HepG2 (cell line): ENCODE measurements around the gene RPL35. TPM values are rescaled to one million over a fixed set of nuclear protein-coding genes. Genes with fewer than 3 reads are reported as not detected.

Experiments used
- AHR ChIP-seq: IDR thresholded peaks from 2 replicates; pipeline ENCODE4 v1.6.1; 2018; ENCODE audit warnings: missing genetic modification reagents, missing compliant biosample characterization
- POGZ ChIP-seq: sonication (generic); formaldehyde crosslinking; IDR thresholded peaks from 2 replicates; pipeline ENCODE4 v1.4.0; 2020; ENCODE audit warnings: mild to moderate bottlenecking, missing genetic modification reagents
- ZNF230 ChIP-seq: sonication (generic); formaldehyde crosslinking; IDR thresholded peaks from 2 replicates; pipeline ENCODE4 v1.4.0; 2020; ENCODE audit warnings: mild to moderate bottlenecking, missing genetic modification reagents
- ZNF547 ChIP-seq: sonication (generic); formaldehyde crosslinking; IDR thresholded peaks from 2 replicates; pipeline ENCODE4 v1.5.1; 2020; ENCODE audit warnings: mild to moderate bottlenecking, missing genetic modification reagents
- polyA plus RNA-seq, 8 experiments: library from polyadenylated mRNA; depleted of rRNA in 3 of 8; stranded (reverse) in 7 of 8; unstranded in 1 of 8; fragments of >200 nt; fragmentation: Illumina TruSeq in 4 of 8; extraction: Trizol in 4 of 8; gene quantifications; 2 replicates each; pipeline versions ENCODE4 v1.2.1 to v1.2.3, GENCODE V29; 2011 to 2016; ENCODE audit warnings: low read depth in 4 of 8, missing spikeins in 1 of 8, mixed read lengths in 1 of 8; ENCODE audit not compliant: insufficient read depth in 1 of 8
- total RNA-seq, 5 experiments: library from RNA; depleted of rRNA; stranded (reverse); fragments of >200 nt; fragmentation: Illumina TruSeq; extraction: Trizol; gene quantifications; 2 replicates each; pipeline ENCODE4 v1.2.3, GENCODE V29; 2016; ENCODE audit warnings: low read depth in 1 of 5
- TF ChIP-seq, protein P1 (sequence below): sonication (generic); formaldehyde crosslinking; IDR thresholded peaks from 2 replicates; pipeline ENCODE4 v1.4.0; 2020; ENCODE audit warnings: mild to moderate bottlenecking, missing genetic modification reagents, borderline replicate concordance
- TF ChIP-seq, protein P2 (sequence below): sonication (generic); formaldehyde crosslinking; conservative IDR thresholded peaks from 2 replicates; pipeline ENCODE4 v1.4.0; 2020; ENCODE audit warnings: missing genetic modification reagents
- TF ChIP-seq, protein P3 (sequence below): sonication (generic); formaldehyde crosslinking; IDR thresholded peaks from 2 replicates; pipeline ENCODE4 v1.4.0; 2020; ENCODE audit warnings: missing genetic modification reagents
- TF ChIP-seq, protein P4 (sequence below): sonication (generic); formaldehyde crosslinking; IDR thresholded peaks from 2 replicates; pipeline ENCODE4 v1.5.0; 2020; ENCODE audit warnings: missing genetic modification reagents

The RPL35 gene
- total and polyA plus RNA-seq, 2 of the 13 experiments (the other 11 are each of a cell fraction or from before 2014, with no cell fraction given): 2,153 to 2,935 TPM

- TF ChIP-seq, protein P1, sequence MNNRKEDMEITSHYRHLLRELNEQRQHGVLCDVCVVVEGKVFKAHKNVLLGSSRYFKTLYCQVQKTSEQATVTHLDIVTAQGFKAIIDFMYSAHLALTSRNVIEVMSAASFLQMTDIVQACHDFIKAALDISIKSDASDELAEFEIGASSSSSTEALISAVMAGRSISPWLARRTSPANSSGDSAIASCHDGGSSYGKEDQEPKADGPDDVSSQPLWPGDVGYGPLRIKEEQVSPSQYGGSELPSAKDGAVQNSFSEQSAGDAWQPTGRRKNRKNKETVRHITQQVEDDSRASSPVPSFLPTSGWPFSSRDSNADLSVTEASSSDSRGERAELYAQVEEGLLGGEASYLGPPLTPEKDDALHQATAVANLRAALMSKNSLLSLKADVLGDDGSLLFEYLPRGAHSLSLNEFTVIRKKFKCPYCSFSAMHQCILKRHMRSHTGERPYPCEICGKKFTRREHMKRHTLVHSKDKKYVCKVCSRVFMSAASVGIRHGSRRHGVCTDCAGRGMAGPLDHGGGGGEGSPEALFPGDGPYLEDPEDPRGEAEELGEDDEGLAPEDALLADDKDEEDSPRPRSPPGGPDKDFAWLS: no peak
- TF ChIP-seq, protein P2, sequence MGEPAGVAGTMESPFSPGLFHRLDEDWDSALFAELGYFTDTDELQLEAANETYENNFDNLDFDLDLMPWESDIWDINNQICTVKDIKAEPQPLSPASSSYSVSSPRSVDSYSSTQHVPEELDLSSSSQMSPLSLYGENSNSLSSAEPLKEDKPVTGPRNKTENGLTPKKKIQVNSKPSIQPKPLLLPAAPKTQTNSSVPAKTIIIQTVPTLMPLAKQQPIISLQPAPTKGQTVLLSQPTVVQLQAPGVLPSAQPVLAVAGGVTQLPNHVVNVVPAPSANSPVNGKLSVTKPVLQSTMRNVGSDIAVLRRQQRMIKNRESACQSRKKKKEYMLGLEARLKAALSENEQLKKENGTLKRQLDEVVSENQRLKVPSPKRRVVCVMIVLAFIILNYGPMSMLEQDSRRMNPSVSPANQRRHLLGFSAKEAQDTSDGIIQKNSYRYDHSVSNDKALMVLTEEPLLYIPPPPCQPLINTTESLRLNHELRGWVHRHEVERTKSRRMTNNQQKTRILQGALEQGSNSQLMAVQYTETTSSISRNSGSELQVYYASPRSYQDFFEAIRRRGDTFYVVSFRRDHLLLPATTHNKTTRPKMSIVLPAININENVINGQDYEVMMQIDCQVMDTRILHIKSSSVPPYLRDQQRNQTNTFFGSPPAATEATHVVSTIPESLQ (CRISPR knock-in tag): no peak
- TF ChIP-seq AHR (CRISPR knock-in tag) (no peak), ZNF230 (CRISPR knock-in tag) (no peak), POGZ (CRISPR knock-in tag) (no peak), ZNF547 (CRISPR knock-in tag) (no peak)
- TF ChIP-seq, protein P3, sequence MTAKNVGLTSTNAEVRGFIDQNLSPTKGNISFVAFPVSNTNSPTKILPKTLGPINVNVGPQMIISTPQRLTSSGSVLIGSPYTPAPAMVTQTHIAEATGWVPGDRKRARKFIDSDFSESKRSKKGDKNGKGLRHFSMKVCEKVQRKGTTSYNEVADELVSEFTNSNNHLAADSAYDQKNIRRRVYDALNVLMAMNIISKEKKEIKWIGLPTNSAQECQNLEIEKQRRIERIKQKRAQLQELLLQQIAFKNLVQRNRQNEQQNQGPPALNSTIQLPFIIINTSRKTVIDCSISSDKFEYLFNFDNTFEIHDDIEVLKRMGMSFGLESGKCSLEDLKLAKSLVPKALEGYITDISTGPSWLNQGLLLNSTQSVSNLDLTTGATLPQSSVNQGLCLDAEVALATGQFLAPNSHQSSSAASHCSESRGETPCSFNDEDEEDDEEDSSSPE (CRISPR knock-in tag): no peak
- TF ChIP-seq, protein P4, sequence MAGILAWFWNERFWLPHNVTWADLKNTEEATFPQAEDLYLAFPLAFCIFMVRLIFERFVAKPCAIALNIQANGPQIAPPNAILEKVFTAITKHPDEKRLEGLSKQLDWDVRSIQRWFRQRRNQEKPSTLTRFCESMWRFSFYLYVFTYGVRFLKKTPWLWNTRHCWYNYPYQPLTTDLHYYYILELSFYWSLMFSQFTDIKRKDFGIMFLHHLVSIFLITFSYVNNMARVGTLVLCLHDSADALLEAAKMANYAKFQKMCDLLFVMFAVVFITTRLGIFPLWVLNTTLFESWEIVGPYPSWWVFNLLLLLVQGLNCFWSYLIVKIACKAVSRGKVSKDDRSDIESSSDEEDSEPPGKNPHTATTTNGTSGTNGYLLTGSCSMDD (CRISPR knock-in tag): no peak
Measured at GRCh38 chr9:124813501-124814163, 48.1 kb downstream of the RPL35 start (continued).
